ENCODE measurements around the gene GDF7.

GDF7 gene

DNA sequence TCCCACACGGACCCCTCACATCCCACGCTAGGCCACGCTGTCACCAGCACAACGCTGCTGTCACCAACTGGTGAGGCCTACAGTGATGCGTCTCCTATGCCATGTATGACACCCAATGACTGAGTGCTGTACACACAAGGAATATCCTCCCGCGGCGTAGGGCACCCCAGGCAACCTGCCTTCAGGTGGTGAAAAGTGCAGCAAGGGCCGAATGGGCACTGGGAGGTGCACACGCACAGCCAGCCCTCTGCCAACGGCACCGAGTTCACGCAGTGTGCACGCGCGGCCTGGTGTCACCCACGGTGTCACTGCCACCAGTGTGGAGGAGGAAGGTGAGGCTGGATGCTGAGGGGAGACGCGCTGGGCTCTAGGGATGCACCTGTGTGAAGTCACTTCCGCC lies 20.5 kb upstream of the GDF7 start:
- no peak for DNase-seq

DNA sequence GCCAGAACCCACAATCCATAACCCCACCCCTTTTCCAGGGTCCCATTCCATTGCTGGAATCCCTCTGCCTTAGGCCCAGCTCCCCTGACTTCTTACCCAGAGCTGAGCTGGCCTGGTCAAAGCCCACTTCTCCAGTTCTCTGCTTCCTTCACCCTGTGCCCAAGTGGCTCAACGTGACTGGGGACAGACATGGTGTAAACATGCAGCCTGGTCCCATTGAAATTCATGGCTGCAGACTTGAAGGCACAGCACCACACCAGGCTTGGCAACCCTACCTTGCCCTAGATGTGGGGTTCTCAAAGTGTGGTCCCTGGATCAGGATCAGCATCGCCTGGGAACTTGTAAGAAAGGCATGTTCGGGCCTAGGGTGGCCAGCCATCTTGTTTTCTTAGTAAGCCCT lies 19.7 kb upstream of the GDF7 start:
- DNase-seq: no peak

GRCh38 chr2:20647738-20648137 lies 19.2 kb upstream of the GDF7 start:
- no peak for DNase-seq

DNA sequence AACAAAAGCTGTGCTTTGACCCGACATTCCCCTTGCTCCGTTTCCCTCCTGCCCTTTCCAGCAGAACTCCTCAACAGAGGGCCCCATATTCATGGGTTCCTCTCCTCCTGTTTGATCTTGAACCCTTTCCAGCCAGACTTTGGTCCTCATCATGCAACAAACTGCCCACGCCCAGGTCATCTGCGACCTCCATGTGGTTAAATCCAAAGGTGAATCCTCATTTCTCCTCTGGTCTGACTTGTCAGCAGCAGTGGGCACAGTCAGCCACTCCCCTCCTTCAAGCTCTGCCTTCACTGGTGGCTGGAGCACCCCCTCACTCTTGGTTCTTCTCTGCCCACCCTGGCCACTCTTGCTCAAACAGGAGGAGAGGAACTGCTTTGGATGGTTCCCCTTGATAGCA lies 18.7 kb upstream of the GDF7 start:
- no peak for DNase-seq

DNA sequence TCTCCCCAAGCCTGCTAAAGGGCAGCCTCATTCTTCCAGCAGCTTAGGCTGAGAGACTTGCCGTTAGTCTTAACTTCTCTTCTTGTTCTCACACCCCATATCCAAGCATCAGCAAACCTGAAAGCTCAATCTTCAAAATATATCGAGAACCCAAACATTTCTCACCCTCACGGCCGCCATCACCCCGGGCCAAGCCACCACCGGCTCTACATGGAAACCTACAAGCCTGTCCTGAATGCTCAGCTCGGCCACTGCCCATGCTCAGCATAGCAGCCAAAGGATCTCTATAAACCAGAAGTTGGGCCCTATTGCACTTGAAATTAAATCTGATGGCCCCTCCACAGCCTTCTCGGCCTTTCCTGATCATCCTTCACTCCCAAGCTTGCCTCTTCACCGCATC lies 18.1 kb upstream of the GDF7 start:
- no peak for DNase-seq

GRCh38 chr2:20649576-20649975 lies 17.4 kb upstream of the GDF7 start:
- DNase-seq: no peak

- DNase-seq: no peak
Observed at GRCh38 chr2:20649976-20650375, 17.0 kb upstream of the GDF7 start.

GRCh38 chr2:20650393-20650876 lies 16.5 kb upstream of the GDF7 start:
- DNase-seq: peak; percentile 19

DNA sequence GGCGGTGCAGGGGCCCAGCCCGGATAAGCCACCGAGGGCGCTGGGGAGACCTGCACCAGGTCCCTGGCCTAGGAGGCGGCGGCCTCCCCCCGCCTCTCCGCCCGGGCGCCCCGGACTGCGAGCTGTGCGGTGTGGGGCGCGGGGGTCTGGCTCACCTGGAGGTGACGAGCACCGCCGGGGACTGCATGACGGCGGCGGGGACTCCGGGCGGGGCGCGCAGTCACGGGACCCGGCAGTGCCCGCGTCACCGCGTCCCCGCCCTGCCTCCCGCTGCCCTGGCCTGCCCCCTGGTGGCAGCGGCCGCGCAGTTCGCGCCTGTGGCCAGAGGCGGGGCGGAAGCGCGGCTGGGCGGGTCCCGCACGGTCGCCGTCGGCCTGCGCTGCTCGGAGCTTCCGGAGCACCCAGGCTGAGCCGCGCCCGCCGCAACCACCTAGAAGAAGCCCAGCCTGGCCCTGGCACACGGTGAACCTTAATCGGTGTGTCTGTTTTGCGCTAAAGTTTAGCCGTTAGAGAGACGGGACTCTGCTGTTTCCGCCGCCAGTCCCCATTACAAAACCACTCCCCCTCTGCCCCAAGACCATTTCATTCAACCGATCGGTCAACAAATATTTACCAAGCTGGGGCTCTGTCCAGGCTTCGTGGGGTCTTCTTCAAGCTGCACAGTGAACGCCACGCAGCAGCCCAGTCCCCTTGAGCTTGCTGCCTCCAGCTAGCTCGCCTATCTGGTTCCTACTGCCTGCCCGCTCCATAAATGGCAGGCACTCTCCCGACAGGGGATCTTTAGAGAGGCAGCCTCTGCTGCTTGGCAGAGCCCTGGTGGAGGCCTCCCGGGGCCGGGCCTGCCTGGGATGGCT lies 15.8 kb upstream of the GDF7 start, which contains the start of gene HS1BP3:
Gene HS1BP3 (minus strand): TSS at position 222 of the 854 bp plus-strand sequence. CDS start 35 bp downstream, at position 187.
- peak; percentile 83 for DNase-seq

DNA sequence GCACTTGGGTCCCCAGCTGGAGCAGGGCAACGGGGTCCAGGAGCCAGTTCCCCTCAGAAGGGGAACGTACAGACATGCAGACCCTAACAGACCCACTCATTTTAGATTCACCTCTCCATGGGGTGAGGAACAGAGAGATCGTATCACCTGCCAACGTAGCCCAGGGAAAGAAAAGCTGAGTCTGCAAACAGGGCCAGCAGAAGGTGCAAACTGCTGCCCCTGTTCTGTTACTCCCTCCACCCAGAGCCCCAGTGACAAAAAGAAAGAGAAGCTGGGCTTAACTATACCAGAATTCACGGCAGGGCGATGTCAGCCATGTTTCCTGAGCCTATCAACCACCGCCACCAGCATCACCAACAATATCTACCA lies 15.2 kb upstream of the GDF7 start:
- DNase-seq: no peak

DNA sequence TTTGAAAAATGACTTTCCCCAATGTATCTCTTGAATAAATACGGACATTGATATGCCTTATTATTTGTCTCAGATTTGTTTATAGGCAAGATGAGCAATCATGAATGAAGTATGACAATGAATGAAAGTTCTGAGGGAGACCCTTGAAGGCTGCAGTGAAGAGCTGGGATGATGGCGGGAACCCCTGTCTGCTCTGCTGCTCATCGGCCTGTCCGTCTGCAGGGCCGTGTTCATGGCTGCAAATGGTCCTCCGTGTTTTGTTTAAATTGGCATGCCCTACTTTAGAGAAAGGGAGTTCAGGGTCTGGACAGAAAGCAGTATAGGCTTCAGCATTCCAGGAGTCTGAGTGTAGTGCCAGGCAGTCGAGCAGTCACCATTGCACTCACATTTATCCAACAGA lies 14.8 kb upstream of the GDF7 start:
- no peak for DNase-seq

DNA sequence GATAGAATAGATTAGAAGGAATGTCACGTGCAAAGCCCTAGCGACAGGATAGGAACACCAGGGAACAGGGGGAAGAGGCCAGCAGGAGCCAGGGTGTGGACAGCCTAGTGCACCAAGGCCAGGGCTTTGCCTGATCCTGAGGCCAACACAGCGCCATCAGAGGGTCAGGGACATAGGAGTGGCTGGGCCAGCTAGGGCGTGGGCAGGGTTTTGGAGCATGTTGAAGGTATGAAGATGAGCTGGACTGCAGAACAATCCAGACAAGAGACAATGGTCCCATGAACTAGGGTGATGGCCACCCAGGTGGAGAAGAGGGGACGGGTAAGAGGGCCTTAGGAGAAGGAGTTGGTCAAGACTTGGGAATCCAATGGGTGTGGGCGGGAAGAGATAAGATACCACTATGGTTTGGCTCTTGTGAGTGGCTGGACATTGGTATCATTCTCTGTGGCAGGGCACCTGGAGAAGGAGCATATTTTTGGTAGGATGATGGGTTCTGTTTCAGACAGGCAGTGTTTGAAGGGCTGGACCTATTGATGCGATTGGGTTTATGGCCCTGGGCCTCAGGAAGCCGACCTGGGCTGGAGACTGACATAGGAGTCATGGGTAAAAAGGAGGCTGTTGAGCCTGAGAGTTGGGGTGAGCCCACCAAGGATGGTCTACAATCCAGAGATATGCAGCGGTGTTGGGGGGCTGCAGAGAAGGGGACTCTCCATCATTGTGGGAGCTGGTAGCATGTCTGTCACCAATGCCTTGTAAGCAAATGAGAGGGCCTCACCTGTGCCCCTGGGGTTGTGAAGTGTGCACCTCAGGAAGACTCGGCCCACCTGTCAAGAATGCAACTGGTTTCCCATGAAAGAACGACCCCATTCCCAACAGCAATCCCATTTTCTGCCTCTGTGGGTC lies 14.0 kb upstream of the GDF7 start:
- no peak for DNase-seq

- no peak for DNase-seq
Observed at GRCh38 chr2:20653695-20654534, 13.0 kb upstream of the GDF7 start.

DNA sequence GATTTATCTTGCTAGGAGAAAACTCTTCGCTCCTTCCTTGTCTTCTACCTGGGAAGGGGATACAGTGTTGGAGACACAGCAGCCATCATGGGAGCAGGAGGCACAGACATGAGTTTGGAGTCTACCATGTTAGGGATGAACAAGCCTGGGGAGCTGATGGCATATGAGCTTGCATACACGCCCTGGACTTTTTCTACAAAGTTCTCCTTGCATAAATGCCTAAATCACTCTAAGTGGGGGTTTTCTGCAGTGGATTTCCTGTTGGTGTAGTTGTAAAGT lies 12.5 kb upstream of the GDF7 start:
- DNase-seq: no peak

GRCh38 chr2:20656561-20656960 lies 10.4 kb upstream of the GDF7 start:
- no peak for DNase-seq

DNA sequence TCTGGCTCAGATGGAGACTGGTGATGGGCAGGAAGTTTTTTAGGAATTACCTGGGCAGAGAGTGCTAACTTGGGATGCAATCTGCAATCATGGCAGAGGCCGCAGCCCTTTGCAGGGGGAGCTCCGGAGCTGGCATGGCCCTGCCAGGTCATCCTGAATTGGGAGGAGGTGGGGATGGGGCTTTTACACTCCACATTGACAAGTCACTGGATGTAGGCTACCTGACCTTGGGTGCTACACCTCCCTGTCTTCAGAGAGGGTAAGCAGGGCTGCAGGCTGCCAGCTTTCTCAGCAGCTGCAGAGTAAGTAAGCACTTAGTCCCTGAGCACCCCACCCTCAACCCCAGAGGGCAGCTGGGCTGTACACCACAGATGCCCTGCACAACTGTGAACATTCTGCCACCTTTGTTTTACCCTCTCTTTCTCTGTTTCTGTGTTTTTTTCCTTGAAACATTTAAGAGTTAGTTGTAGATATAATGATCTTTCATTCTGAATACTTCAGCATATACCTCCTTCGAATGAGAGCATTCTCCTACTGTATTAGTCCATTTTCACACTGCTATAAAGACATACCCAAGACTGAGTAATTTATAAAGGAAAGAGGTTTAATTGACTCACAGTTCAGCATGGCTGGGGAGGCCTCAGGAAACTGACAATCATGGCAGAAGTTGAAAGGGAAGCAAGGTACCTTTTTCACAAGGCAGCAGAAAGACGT lies 9.3 kb upstream of the GDF7 start:
- no peak for DNase-seq

GRCh38 chr2:20660506-20661420 lies 6.2 kb upstream of the GDF7 start:
- no peak for DNase-seq

DNA sequence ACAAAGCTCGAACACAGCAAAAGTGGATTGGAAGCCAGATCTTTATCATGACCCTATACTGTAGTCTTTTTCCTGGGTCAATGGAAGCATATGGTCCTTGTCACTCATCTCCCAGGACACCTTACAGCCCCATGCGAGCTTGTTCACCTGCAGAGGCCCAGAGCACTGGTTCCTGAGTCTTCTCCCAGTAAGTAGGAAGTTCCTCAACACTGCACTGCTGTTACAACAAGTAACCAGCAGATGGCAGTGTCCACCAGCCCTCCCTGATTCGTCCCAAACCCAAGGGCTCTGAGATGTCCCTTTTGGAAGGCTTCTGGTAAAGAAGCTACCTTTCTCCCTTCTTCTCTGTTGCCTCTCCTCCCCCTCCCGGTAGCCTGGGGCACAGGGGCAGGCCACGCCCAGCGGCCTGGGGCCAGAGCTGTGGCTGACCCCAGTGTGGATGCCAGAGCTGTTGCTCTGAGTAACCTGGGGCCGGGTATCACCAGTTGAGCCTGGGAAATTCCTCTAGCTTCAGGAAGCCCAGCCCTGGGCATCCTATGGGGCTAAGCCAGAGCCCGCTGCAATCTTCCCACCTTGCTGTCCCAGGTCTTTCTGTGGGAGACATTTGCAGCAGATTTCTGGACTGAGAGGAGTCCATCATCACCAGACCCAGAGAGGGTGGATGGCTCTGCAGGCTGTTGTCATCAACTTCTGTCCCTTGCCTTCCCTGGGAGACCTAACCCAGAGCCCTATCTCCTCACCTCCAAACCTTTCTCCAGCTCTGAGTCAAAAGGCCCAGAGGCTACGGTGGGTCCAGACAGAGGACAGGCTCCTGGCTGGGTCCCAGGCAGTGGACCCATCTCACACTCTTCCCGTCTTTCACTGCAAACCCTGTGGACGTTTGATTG lies 5.3 kb upstream of the GDF7 start:
- peak; percentile 73 for DNase-seq

- no peak for DNase-seq
Observed at GRCh38 chr2:20662308-20662937, 4.5 kb upstream of the GDF7 start.

Data from stimulated activated CD4-positive, alpha-beta T cell treated with anti-CD3 and anti-CD28 coated beads, Interleukin-4, amount 100 ng/mL, for 24 hours (primary cell).